GM12891 (cell line): Measurements from ENCODE around the gene LILRA6.
"Not testable (repeated sequence)": the region's sequence is repeated elsewhere in the genome, so short reads cannot be mapped to it uniquely, and the experiment has no call there.

Experiments used
- PAX5 ChIP-seq: IDR thresholded peaks from 2 replicates; pipeline ENCODE4 v1.6.1; 2011; ENCODE audit warnings: low read length, moderate library complexity, mild to moderate bottlenecking; ENCODE audit not compliant: insufficient read depth, severe bottlenecking
- POLR2A ChIP-seq: IDR thresholded peaks from 2 replicates; pipeline ENCODE4 v1.6.1; 2011; ENCODE audit warnings: low read depth, low read length, control low read depth
- POLR2AphosphoS5 ChIP-seq: IDR thresholded peaks from 2 replicates; pipeline ENCODE4 v1.6.1; 2011; ENCODE audit warnings: low read depth, low read length, control low read depth
- POU2F2 ChIP-seq: IDR thresholded peaks from 2 replicates; pipeline ENCODE4 v1.6.1; 2011; ENCODE audit warnings: low read depth, mild to moderate bottlenecking, control low read depth, low read length, moderate library complexity
- TAF1 ChIP-seq: IDR thresholded peaks from 2 replicates; pipeline ENCODE4 v1.6.1; 2011; ENCODE audit warnings: low read depth, low read length, control low read depth

DNA sequence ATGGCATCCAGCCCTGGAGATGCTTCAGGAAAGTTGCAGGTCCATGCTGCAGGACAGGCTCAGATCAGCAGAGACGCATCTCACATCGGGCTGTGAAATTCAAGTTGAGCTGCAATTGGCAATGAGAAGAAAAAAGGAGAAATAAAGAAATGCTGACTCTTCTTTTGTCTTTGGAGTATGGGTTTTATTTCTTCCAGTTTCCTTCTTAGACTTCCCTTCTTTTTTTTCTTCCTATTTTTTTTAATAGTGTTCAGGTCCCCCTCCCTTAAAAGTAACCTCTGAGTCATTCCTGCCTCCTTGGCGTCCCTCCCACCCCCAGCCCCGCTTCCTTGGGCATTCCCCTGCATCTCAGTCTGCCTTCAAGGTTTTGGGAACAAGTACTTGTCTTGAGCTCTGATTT lies 29.0 kb upstream of the LILRA6 start:
- not testable (repeated sequence) for TF ChIP-seq POLR2A, POLR2AphosphoS5, TAF1, POU2F2, PAX5
